ELF-1 (cell line): ENCODE data around the gene JAK2.

Experiments
- DNase-seq: peaks from one replicate; pipeline ENCODE4 v3.0.0-alpha.2; 2016; ENCODE audit warnings: low read depth, low spot score

The JAK2 gene

GRCh38 chr9:5140151-5140550 lies 155.1 kb downstream of the JAK2 start:
- DNase-seq = no peak

GRCh38 chr9:5144217-5144616 lies 159.1 kb downstream of the JAK2 start:
- no peak for DNase-seq

GRCh38 chr9:5146241-5146640 lies 161.2 kb downstream of the JAK2 start:
- no peak for DNase-seq
